Stimulated activated memory B cell treated with anti-CD40 and anti-IgM and Interleukin-4, amounts not matched to agents 10 μg/mL and 1 μg/mL and 100 μg/mL, for 72 hours (primary cell): Measurements from ENCODE around the gene SLC25A13.
"Not testable (repeated sequence)": the region's sequence is repeated elsewhere in the genome, so short reads cannot be mapped to it uniquely, and the experiment has no call there.

ENCODE experiments used
- ATAC-seq: fragments of 150-1000 bp; cut with Tn5 transposase; 2 replicates; pipeline ENCODE4 v1.10.0; 2021
- H3K27ac Mint-ChIP-seq: one replicate; pipeline ENCODE4 v1.8.0; 2022; ENCODE audit warnings: mild to moderate bottlenecking, mixed read lengths
- H3K27me3 Mint-ChIP-seq: one replicate; pipeline ENCODE4 v1.8.0; 2022; ENCODE audit warnings: mixed read lengths
- H3K36me3 Mint-ChIP-seq: one replicate; pipeline ENCODE4 v1.8.0; 2022; ENCODE audit warnings: mixed read lengths
- H3K4me1 Mint-ChIP-seq: one replicate; pipeline ENCODE4 v1.8.0; 2022; ENCODE audit warnings: mixed read lengths
- H3K4me3 Mint-ChIP-seq: one replicate; pipeline ENCODE4 v1.8.0; 2022; ENCODE audit warnings: mild to moderate bottlenecking, moderate library complexity, mixed read lengths
- H3K9me3 Mint-ChIP-seq: one replicate; pipeline ENCODE4 v1.8.0; 2022; ENCODE audit warnings: mixed read lengths

SLC25A13 gene

DNA sequence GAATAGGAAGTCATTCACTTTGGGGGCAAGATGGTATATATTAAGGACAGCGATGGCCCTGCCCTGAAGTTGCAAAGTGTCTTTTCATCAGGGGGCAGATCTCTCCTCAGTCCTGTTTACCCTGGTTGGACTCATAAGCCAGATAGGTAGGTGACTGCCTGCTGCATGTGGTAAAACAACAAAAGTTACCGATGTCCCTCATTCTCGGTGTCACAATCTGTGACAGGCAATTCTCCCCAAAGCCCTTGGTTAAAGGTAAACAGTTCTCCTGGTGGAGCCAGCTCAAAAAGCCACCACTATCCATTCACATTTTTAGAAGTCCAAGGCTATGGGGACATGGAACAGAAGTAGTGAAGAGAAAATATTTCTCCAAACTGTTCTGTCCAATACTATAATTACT, 9.9 kb upstream of the SLC25A13 start:
- H3K4me1 Mint-ChIP-seq: peaks cover 4% of the 10 kb centered on the region
- H3K4me3 Mint-ChIP-seq: no peak overlapping the region
- no peaks in the 10 kb centered on the region for H3K27me3 Mint-ChIP-seq
- no peak overlapping the region for H3K27ac Mint-ChIP-seq
- no peaks in the 10 kb centered on the region for H3K36me3 Mint-ChIP-seq
- no peaks in the 10 kb centered on the region for H3K9me3 Mint-ChIP-seq
- ATAC-seq: no peak

- H3K27ac Mint-ChIP-seq: no peak overlapping the region
- no peaks in the 10 kb centered on the region for H3K27me3 Mint-ChIP-seq
- H3K4me3 Mint-ChIP-seq: no peak overlapping the region
- H3K4me1 Mint-ChIP-seq: peaks cover 9% of the 10 kb centered on the region
- peaks cover 3% of the 10 kb centered on the region for H3K9me3 Mint-ChIP-seq
- ATAC-seq: no peak
- no peaks in the 10 kb centered on the region for H3K36me3 Mint-ChIP-seq
Measured at GRCh38 chr7:96331233-96331632, 9.3 kb upstream of the SLC25A13 start.

- Mint-ChIP-seq H3K27ac (no peak overlapping the region), H3K27me3 (no peaks in the 10 kb centered on the region), H3K4me1 (peaks cover 14% of the 10 kb centered on the region), H3K9me3 (peaks cover 5% of the 10 kb centered on the region), H3K36me3 (no peaks in the 10 kb centered on the region), H3K4me3 (no peak overlapping the region)
- no peak for ATAC-seq
Measured at GRCh38 chr7:96330193-96330592, 8.3 kb upstream of the SLC25A13 start.

DNA sequence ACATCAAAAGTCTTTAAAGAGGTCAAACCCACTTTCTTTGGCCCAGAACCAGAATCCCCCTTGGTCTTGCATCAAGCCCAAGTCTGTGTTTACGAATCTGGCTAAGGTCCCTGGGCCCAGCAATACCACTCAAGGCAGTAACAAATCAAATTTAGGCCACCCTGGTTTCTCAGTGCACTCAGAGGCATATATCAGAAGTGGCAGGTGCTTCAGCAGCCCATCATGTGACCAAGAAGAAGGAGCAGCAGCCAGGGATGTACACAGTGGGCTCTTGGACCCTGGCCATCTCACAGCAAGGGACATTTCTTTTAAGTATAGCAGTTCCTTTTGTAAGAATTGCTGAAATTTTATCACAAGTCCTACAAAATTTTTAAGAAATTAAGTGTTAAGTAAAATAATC, 7.3 kb upstream of the SLC25A13 start:
- H3K4me1 Mint-ChIP-seq: peaks cover 15% of the 10 kb centered on the region
- H3K9me3 Mint-ChIP-seq: peaks cover 6% of the 10 kb centered on the region
- no peak overlapping the region for H3K4me3 Mint-ChIP-seq
- ATAC-seq: no peak
- H3K36me3 Mint-ChIP-seq: peaks cover 1% of the 10 kb centered on the region
- no peaks in the 10 kb centered on the region for H3K27me3 Mint-ChIP-seq
- no peak overlapping the region for H3K27ac Mint-ChIP-seq

GRCh38 chr7:96328016-96328415, 6.1 kb upstream of the SLC25A13 start:
- H3K36me3 Mint-ChIP-seq: peaks cover 7% of the 10 kb centered on the region
- H3K9me3 Mint-ChIP-seq: peaks cover 10% of the 10 kb centered on the region
- no peak overlapping the region for H3K4me3 Mint-ChIP-seq
- no peak for ATAC-seq
- H3K27ac Mint-ChIP-seq: no peak overlapping the region
- H3K27me3 Mint-ChIP-seq: no peaks in the 10 kb centered on the region
- H3K4me1 Mint-ChIP-seq: peaks cover 26% of the 10 kb centered on the region

DNA sequence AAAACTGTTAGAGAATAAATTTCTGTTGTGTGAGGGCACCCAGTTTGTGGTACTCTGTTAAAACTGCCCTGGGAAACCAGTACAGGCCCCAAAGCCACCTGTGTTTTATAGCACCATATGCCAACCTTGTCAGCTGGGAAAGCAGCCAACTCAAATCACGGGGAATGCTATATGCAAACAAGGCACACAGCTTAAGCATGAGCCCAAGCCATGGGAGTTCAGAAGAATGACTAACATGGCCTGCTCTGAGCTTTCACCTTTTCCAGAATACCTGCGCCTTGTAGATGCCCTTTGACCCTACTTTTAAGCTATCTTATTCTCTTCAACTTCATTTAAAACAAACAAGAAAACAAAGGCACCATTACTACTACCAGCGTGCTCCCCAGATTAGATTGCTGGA, 5.5 kb upstream of the SLC25A13 start:
- no peak for ATAC-seq

GRCh38 chr7:96326752-96327151, 4.9 kb upstream of the SLC25A13 start:
- ATAC-seq: peak; percentile 75
- Mint-ChIP-seq H3K27ac (peak overlapping the region; percentile 88), H3K9me3 (peaks cover 10% of the 10 kb centered on the region), H3K4me1 (peaks cover 26% of the 10 kb centered on the region)
- not testable (repeated sequence) for H3K27me3 Mint-ChIP-seq, H3K36me3 Mint-ChIP-seq, H3K4me3 Mint-ChIP-seq

More for the DNA sequence above, 5.5 kb upstream of the SLC25A13 start:
- Mint-ChIP-seq H3K36me3 (peaks cover 7% of the 10 kb centered on the region), H3K27me3 (no peaks in the 10 kb centered on the region), H3K9me3 (peaks cover 10% of the 10 kb centered on the region), H3K4me3 (no peak overlapping the region), H3K4me1 (peaks cover 26% of the 10 kb centered on the region), H3K27ac (no peak overlapping the region)

DNA sequence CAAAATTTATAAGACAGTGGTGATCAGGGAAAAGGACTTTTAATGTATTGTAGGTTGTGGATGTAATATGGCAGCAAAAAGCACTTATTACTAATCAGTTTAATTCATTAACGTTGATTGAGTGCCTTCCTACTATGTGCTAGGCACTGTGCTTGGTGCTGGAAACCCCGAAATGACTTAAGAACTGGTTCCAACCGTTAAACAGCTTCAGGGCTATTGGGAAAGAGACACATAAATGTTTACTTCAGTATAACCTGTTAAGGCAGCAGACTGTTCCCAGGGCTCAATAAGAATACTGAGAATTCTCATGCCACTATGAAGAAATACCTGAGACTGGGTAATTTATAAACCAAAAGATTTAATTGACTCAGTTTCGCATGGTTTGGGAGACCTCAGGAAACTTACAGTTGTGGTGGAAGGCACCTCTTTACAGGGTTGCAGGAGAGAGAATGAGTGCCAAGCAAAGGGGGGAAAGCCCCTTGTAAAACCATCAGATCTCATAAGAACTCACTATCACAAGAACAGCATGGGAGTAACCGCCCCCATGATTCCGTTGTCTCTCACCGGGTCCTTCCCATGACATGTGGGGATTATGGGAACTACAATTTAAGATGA, 1.1 kb upstream of the SLC25A13 start:
- H3K9me3 Mint-ChIP-seq: peaks cover 10% of the 10 kb centered on the region
- peak overlapping the region; percentile 97 for H3K27ac Mint-ChIP-seq
- H3K4me3 Mint-ChIP-seq: peak overlapping the region; percentile 92
- no peak for ATAC-seq
- H3K27me3 Mint-ChIP-seq: no peaks in the 10 kb centered on the region
- peaks cover 47% of the 10 kb centered on the region for H3K4me1 Mint-ChIP-seq
- H3K36me3 Mint-ChIP-seq: peaks cover 10% of the 10 kb centered on the region

DNA sequence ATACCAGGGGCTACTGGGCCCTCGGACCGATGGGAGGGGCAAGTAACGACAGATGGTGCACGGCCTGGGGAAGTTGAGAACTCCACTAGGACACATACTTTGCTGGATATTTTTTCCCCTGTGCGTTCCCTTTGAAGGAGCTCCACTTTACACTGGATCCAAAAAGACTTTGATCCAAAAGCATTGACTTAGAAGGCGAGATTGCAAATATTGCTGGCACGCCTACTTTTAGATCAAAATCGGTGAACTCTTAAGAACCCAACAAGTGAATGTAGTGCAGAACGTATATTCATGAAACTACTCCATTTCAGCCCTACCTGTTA, 436 bp upstream of the SLC25A13 start:
- H3K27ac Mint-ChIP-seq: peak overlapping the region; percentile 97
- H3K4me1 Mint-ChIP-seq: peaks cover 52% of the 10 kb centered on the region
- H3K9me3 Mint-ChIP-seq: peaks cover 10% of the 10 kb centered on the region
- peaks cover 15% of the 10 kb centered on the region for H3K36me3 Mint-ChIP-seq
- peak overlapping the region; percentile 92 for H3K4me3 Mint-ChIP-seq
- H3K27me3 Mint-ChIP-seq: no peaks in the 10 kb centered on the region
- no peak for ATAC-seq

DNA sequence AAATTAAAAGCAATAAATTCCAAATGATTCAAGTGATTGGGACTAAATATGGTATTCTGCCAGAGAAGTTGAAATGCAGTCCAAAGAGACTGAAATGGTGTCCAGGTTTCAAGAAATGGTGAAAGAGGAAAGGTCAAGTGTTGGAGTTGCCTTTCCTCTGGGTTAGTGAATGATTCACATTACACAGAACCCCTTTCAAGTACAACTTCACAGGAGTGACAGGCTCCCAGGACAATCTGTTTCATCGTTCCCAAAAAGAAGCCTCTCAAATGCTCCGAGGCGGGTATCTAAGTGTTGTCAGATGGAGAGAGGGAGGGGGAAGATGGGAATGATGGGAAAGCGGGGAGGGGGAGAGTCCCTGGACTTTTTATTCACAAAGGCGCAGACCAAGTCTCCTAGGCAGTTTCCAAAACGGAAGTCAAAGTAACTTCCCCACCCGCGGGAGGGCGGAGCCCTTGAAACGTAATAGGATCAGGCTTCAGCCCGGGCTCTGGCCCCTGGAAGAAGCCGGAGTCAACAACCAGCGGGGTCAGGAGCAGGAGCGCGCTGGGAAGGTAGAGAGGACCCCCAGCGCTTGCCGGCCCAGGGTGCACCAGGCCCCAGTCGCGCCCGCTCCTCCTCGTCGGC, 754 bp downstream of the SLC25A13 start:
- Mint-ChIP-seq H3K36me3 (peaks cover 22% of the 10 kb centered on the region), H3K4me3 (peak overlapping the region; percentile 92), H3K27ac (peak overlapping the region; percentile 97), H3K9me3 (peaks cover 8% of the 10 kb centered on the region), H3K27me3 (no peaks in the 10 kb centered on the region), H3K4me1 (peaks cover 53% of the 10 kb centered on the region)
- peak; percentile 0 for ATAC-seq

DNA sequence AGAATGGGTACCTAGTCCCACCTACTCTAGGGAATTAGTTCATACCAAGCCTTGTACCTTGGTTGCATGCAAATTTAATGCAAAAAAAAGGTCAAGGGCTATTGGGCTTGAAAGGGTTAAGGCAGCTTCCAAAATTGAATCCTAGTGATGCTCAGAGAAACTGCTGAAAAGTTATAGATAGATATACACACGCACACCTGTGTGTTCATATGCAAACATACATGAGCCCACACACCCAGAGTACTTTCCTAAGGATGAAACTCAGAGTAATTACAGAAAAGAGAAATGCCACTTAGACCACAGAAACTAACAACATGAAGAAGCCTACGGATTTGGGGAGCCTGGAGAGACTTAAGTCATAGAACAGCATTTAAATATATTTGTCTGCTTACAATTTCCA, 1.5 kb downstream of the SLC25A13 start:
- Mint-ChIP-seq H3K4me1 (peaks cover 52% of the 10 kb centered on the region), H3K4me3 (peak overlapping the region; percentile 92), H3K36me3 (peaks cover 23% of the 10 kb centered on the region), H3K9me3 (peaks cover 5% of the 10 kb centered on the region), H3K27me3 (no peaks in the 10 kb centered on the region), H3K27ac (peak overlapping the region; percentile 97)
- ATAC-seq: peak; percentile 51

- H3K36me3 Mint-ChIP-seq: peaks cover 23% of the 10 kb centered on the region
- H3K9me3 Mint-ChIP-seq: peaks cover 5% of the 10 kb centered on the region
- H3K27ac Mint-ChIP-seq: peak overlapping the region; percentile 97
- H3K27me3 Mint-ChIP-seq: no peaks in the 10 kb centered on the region
- no peak overlapping the region for H3K4me3 Mint-ChIP-seq
- ATAC-seq: no peak
- peaks cover 55% of the 10 kb centered on the region for H3K4me1 Mint-ChIP-seq
Measured at GRCh38 chr7:96319439-96319838, 2.5 kb downstream of the SLC25A13 start.

DNA sequence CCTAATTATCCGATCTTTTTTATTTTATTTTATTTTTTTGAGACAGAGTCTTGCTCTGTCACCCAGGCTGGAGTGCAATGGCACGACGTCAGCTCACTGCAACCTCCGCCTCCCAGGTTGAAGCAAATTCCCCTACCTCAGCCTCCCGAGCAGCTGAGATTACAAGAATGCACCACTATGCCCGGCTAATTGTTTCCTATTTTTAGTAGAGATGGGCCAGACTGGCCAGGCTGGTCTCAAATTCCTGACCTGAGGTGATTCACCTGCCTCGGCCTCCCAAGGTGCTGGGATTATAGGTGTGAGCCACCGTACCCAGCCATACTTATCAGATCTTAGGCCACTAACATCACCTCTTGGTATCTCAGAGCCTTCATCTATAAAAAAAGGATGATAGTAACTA, 4.9 kb downstream of the SLC25A13 start:
- no peaks in the 10 kb centered on the region for H3K27me3 Mint-ChIP-seq
- H3K4me1 Mint-ChIP-seq: peaks cover 62% of the 10 kb centered on the region
- peaks cover 34% of the 10 kb centered on the region for H3K36me3 Mint-ChIP-seq
- no peaks in the 10 kb centered on the region for H3K9me3 Mint-ChIP-seq
- ATAC-seq: no peak
- H3K4me3 Mint-ChIP-seq: no peak overlapping the region
- peak overlapping the region; percentile 24 for H3K27ac Mint-ChIP-seq

- Mint-ChIP-seq H3K36me3 (peaks cover 48% of the 10 kb centered on the region), H3K4me3 (no peak overlapping the region), H3K27me3 (no peaks in the 10 kb centered on the region), H3K9me3 (no peaks in the 10 kb centered on the region), H3K27ac (no peak overlapping the region), H3K4me1 (peaks cover 67% of the 10 kb centered on the region)
- ATAC-seq: no peak
Measured at GRCh38 chr7:96315125-96315512, 6.8 kb downstream of the SLC25A13 start.

GRCh38 chr7:96314402-96315124, 7.3 kb downstream of the SLC25A13 start:
- ATAC-seq: no peak
- Mint-ChIP-seq H3K27ac (no peak overlapping the region), H3K36me3 (peaks cover 53% of the 10 kb centered on the region), H3K4me3 (no peak overlapping the region), H3K9me3 (no peaks in the 10 kb centered on the region), H3K27me3 (no peaks in the 10 kb centered on the region), H3K4me1 (peaks cover 67% of the 10 kb centered on the region)

- no peak overlapping the region for H3K27ac Mint-ChIP-seq
Measured at GRCh38 chr7:96313940-96314339, 8.0 kb downstream of the SLC25A13 start.

More at GRCh38 chr7:96313940-96314339, 8.0 kb downstream of the SLC25A13 start:
- no peak for ATAC-seq
- Mint-ChIP-seq H3K9me3 (no peaks in the 10 kb centered on the region), H3K36me3 (peaks cover 56% of the 10 kb centered on the region), H3K27me3 (no peaks in the 10 kb centered on the region), H3K4me1 (peaks cover 69% of the 10 kb centered on the region), H3K4me3 (no peak overlapping the region)
